Astrocyte of the cerebellum (primary cell): Measurements from ENCODE around the gene NUBP1.

Experiments used
- DNase-seq: peaks from one replicate; pipeline ENCODE4 v3.0.0-alpha.2; 2011; ENCODE audit warnings: low read depth
- H3K4me3 ChIP-seq: 2 replicates; pipeline ENCODE4 v1.5.1; 2011; ENCODE audit warnings: mild to moderate bottlenecking, low read depth, low read length, moderate library complexity
- CTCF ChIP-seq: IDR thresholded peaks from 2 replicates; pipeline ENCODE4 v1.5.1; 2012; ENCODE audit warnings: low read length, low read depth, moderate library complexity, mild to moderate bottlenecking; ENCODE audit errors: missing control alignments
- in situ Hi-C: cut with HindIII; loops from 2 replicates; pipeline ENCODE4 v1.10.0; 2017; ENCODE audit warnings: low sequenced_read_pairs

Gene NUBP1

GRCh38 chr16:10728003-10728887 lies 15.4 kb upstream of the NUBP1 start:
- no peak overlapping the region for H3K4me3 ChIP-seq
- no peak for TF ChIP-seq CTCF
- no peak for DNase-seq
- in situ Hi-C loops, result loop anchor here (25.0 kb wide), 1 partner anchor 191 kb away; no protein-coding TSS in a partner anchor

DNA sequence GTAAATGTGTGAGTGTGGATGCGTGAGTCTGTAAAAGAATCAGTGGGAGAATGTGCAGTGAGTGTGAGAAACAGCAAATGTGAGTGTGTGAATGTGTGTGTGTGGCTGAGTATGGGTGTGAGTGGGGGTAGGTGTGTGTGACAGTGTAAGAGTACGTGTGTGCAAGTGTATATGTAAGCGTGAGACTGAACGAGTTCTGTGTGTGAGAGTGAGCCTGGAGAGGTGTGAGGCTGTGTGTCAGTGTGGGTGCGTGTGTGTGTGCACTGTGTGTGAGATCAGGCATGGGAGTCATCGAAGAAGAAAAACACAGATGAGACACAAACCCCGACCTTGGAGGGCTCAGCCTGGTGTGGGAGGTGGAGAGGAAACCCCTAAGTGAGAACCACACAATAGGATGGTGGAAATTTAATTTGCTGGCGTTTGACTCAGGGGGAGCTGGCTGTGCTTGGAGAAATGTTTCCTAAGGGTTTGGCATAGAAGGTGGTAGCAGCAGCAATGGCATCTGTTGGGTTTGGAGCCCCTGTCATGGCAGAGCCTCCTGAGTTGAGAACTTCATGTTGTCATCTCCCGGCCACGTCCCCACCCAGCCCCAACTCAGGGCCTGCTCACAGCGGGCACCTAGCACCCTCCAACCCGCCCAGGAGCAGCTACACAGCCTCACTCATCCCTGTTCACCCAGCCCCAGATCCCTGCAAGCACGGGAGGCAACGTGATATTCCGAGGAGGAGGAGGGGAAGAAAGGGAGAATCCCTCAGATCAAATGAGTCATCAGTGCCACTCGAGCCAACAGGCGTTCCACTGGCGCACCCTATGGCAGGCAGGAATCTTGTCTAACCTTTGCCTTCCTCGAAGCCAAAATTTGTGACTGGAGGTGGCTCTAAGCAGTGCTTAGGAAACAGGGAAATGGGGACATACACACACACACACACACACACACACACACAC lies 14.3 kb upstream of the NUBP1 start:
- DNase-seq, result no peak
- H3K4me3 ChIP-seq, result no peak overlapping the region
- TF ChIP-seq CTCF, result no peak
- in situ Hi-C loops, result loop anchor here (25.0 kb wide), 1 partner anchor 192 kb away; no protein-coding TSS in a partner anchor

DNA sequence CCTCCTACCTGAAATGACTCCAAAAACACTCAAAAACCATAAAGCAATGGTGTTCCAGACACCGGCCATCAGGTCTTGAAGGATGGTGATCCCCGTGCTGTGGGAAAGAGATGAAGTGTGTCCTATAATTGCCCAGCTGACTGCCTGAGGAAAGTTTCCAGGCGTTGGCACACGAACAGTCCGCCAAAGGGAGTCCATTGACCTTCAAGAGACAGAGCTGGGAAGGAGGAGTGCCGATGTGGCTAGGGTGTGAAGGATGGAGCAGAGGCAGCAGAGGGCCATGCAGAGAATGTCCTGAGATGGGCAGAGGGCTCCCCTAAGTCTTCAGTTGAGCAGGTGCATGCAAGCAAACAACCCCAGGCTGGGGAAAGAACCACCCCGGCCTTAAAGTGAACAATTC lies 11.9 kb upstream of the NUBP1 start:
- in situ Hi-C loops, result loop anchor here (25.0 kb wide), 1 partner anchor 194 kb away; no protein-coding TSS in a partner anchor
- no peak for DNase-seq
- no peak for TF ChIP-seq CTCF
- H3K4me3 ChIP-seq, result no peak overlapping the region

- no peak overlapping the region for H3K4me3 ChIP-seq
- peak; percentile 40 for DNase-seq
- in situ Hi-C loops, result loop anchor here (25.0 kb wide), 1 partner anchor 200 kb away; no protein-coding TSS in a partner anchor
- TF ChIP-seq CTCF, result peak; percentile 92
Measured at GRCh38 chr16:10737068-10737625, 6.5 kb upstream of the NUBP1 start.

- in situ Hi-C loops, result loop anchor here (25.0 kb wide), 1 partner anchor 201 kb away; no protein-coding TSS in a partner anchor
- no peak overlapping the region for H3K4me3 ChIP-seq
- no peak for TF ChIP-seq CTCF
- no peak for DNase-seq
Measured at GRCh38 chr16:10738231-10739077, 5.2 kb upstream of the NUBP1 start.
